Inflammatory macrophage treated with lipopolysaccharide for 1 hour (primary cell): Measurements from ENCODE around the gene DARS1.

ENCODE experiments used
- DNase-seq, 2 donors: peaks; one replicate each; pipeline ENCODE4 v3.0.0-alpha.2; 2020 to 2022

DARS1 gene

DNA sequence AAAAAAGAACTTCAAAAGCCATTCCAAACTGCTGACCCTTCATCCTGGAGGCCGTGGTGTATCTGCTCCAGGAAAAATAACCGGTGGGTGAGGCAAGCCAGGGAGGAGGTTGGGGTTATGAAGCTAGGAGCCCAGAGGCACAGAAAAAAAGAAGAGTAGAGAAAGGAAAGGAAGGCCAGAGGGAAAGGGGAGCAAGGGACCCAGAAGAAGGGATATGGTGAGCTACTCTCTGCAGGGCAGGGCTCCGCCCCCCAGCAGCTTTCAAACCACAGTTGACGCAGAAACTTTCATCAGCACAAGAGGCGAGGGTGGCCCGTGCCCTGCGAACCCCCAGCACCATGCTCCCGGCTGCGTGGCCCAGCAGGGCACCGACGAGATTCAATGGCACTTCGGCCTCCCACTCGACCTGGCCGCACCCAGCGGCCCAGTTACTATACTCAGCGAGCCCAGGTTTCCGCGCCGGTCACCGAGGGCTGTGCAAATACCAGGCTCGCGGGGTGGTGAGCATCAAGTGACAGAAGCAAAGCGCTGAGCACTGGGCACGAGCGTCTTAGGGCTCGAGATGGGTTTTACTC lies 109.8 kb downstream of the DARS1 start:
- DNase-seq: peak; percentile 41 to 48

DNA sequence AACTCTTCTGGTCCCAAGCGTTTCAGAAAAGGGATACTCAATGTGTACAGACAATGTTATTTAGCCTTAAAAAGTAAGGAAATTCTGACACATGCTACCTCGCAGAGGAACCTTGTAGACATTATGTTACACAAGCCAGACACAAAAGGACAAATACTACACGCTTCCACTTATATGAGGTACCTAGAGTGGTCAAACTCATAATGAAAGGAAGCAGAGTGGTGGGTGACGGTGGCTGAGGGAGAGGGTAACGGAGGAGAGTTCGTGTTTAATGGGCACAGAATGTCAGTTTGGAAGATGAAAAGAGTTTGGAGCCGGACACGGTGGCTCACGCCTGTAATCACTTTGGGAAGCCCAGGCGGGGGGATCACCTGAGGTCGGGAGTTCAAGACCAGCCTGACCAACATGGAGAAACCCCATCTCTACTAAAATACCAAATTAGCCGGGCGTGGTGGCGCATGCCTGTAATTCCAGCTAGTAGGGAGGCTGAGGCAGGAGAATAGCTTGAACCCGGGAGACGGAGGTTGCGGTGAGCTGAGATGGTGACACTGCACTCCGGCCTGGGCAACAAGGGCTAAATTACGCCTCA lies 110.6 kb downstream of the DARS1 start:
- no peak for DNase-seq

DNA sequence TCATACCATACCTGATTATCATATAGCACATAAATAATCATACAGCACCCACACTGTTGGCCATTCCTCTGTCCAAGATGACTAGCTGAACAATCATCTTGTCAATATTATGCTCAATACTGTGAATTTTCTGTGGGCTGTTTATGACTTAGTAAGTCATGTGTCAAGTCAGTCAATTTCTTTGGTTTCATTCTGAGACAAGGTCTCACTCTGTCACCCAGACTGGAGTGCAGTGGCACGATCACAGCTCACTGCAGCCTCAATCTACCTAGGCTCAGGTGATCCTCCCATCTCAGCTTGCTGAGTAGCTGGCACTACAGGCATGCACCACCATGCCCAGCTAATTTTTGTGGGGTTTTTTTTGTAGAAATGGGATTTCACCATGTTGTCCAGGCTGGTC lies 114.9 kb downstream of the DARS1 start:
- no peak for DNase-seq

DNA sequence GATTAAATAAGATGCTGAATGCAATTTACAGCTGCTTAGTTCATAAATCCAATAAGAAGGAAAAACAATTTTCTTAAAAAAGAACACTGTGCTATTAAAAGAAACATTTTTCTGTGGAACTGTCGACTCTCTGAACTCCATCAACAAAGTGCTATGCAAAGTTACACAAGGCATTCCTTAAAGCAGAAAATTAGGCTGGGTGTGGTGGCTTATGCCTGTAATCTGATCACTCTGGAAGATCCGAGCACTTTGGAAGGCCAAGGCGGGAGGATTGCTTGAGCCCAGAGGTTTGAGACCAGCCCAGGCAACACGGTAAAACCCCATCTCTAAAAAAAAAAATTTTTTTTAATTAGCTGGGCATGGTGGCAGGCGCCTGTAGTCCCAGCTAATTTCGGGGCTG lies 122.2 kb downstream of the DARS1 start:
- no peak for DNase-seq

DNA sequence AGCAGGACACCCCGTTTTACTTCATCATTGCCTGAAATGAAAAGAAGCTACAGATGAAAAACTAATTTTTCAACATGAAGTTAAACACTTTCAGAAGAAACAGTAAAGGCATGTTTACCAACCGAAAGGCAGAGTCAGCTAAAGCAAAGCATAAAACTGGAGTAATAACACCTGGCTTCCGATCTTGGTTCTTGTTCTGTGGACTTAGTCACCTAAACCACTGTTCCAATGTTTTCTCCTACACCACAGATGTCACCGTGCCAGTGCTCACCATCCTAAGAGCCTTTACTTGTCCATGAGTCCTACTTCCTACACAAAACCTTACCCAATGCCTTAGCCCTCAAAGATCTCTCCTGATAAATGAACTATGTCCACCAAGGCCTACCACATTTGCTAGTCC lies 122.7 kb downstream of the DARS1 start:
- DNase-seq: no peak
